HEK293T (cell line): Measurements from ENCODE around the gene DAND5.

Experiments used
- CTCF ChIA-PET: fragments of 350-600 bp; formaldehyde crosslinking; extraction: SDS; loops from one replicate; lab custom pipeline; 2021; ENCODE audit warnings: antibody characterized with exemption, inconsistent platforms; lab: Yijun Ruan, JAX
- POLR2A ChIA-PET: fragments of 350-600 bp; formaldehyde crosslinking; extraction: SDS; loops from one replicate; lab custom pipeline; 2020; ENCODE audit warnings: antibody characterized with exemption, inconsistent platforms; lab: Yijun Ruan, JAX
- DNase-seq: peaks from one replicate; pipeline ENCODE4 v3.0.0; 2012; ENCODE audit warnings: mixed read lengths; ENCODE audit errors: extremely low spot score
- ARNT ChIP-seq: fragments of 450-650 bp; IDR thresholded peaks from 2 replicates; pipeline ENCODE4 v1.6.1; 2017; ENCODE audit warnings: mild to moderate bottlenecking
- BHLHE40 ChIP-seq: fragments of 450-650 bp; IDR thresholded peaks from 2 replicates; pipeline ENCODE4 v1.6.1; 2016; ENCODE audit warnings: mild to moderate bottlenecking, moderate library complexity, borderline replicate concordance
- CTBP1 ChIP-seq: fragments of 450-650 bp; IDR thresholded peaks from 2 replicates; pipeline ENCODE4 v1.6.1; 2016; ENCODE audit warnings: borderline replicate concordance
- ELF4 ChIP-seq: fragments of 450-650 bp; IDR thresholded peaks from 2 replicates; pipeline ENCODE4 v1.6.1; 2017; ENCODE audit warnings: antibody characterized with exemption
- FOXA1 ChIP-seq: fragments of 450-650 bp; IDR thresholded peaks from 2 replicates; pipeline ENCODE4 v1.6.1; 2016; ENCODE audit warnings: mild to moderate bottlenecking
- FOXK2 ChIP-seq: fragments of 450-650 bp; IDR thresholded peaks from 2 replicates; pipeline ENCODE4 v1.6.1; 2016; ENCODE audit warnings: mild to moderate bottlenecking
- FOXM1 ChIP-seq: fragments of 450-650 bp; IDR thresholded peaks from 2 replicates; pipeline ENCODE4 v1.6.1; 2017; ENCODE audit warnings: mild to moderate bottlenecking, borderline replicate concordance
- HDGF ChIP-seq: fragments of 450-650 bp; IDR thresholded peaks from 2 replicates; pipeline ENCODE4 v1.6.1; 2017; ENCODE audit warnings: antibody characterized with exemption, borderline replicate concordance
- L3MBTL2 ChIP-seq: fragments of 450-650 bp; conservative IDR thresholded peaks from 2 replicates; pipeline ENCODE4 v1.6.1; 2016; ENCODE audit warnings: mild to moderate bottlenecking
- LEF1 ChIP-seq: fragments of 450-650 bp; IDR thresholded peaks from 2 replicates; pipeline ENCODE4 v1.6.1; 2017; ENCODE audit warnings: mild to moderate bottlenecking, borderline replicate concordance
- NFRKB ChIP-seq: fragments of 450-650 bp; IDR thresholded peaks from 2 replicates; pipeline ENCODE4 v1.6.1; 2016; ENCODE audit warnings: mild to moderate bottlenecking, moderate library complexity
- PKNOX1 ChIP-seq: fragments of 450-650 bp; IDR thresholded peaks from 2 replicates; pipeline ENCODE4 v1.6.1; 2016
- SP1 ChIP-seq: fragments of 450-650 bp; IDR thresholded peaks from 2 replicates; pipeline ENCODE4 v1.6.1; 2017
- SUZ12 ChIP-seq: fragments of 450-650 bp; IDR thresholded peaks from 2 replicates; pipeline ENCODE4 v1.6.1; 2016; ENCODE audit warnings: mild to moderate bottlenecking
- TARDBP ChIP-seq: fragments of 450-650 bp; IDR thresholded peaks from 2 replicates; pipeline ENCODE4 v1.6.1; 2016
- ZNF384 ChIP-seq: fragments of 450-650 bp; IDR thresholded peaks from 2 replicates; pipeline ENCODE4 v1.6.1; 2016

DAND5 gene

GRCh38 chr19:13019332-13019731 is 50.0 kb downstream of the DAND5 start:
- TF ChIP-seq LEF1 (no peak), ELF4 (no peak), ARNT (no peak), TARDBP (no peak), FOXA1 (no peak), FOXM1 (no peak), FOXK2 (no peak), SUZ12 (no peak), SP1 (no peak), PKNOX1 (no peak), NFRKB (no peak), HDGF (no peak), ZNF384 (no peak), L3MBTL2 (no peak), BHLHE40 (no peak), CTBP1 (no peak)
- CTCF ChIA-PET: no interaction called here
- no peak for DNase-seq
- POLR2A ChIA-PET: no interaction called here

DNA sequence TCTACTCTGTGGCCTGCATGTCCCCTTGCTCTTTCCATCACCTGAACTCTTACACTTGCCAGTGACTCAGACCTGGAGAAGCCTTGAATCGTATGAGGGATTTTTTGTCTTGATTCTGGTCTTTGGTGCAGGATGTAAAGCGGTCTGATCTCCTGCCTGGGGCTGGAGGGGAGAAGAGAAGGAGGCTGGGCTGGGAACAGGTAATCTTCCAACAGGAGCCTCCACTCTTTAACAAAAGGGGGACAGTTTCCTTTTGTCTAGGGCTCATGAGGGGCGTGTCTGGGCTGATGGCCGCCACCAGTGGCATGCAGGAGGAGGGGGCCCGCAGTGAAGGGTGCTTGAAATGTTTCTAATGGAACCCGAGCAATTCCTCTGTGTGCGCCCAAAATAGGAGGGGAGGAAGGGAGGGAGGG is 50.6 kb downstream of the DAND5 start:
- TF ChIP-seq CTBP1 (no peak), ARNT (no peak), PKNOX1 (no peak), TARDBP (no peak), FOXK2 (no peak), FOXM1 (no peak), HDGF (no peak), BHLHE40 (no peak), LEF1 (no peak), SP1 (no peak), L3MBTL2 (no peak), FOXA1 (no peak), ZNF384 (no peak), NFRKB (no peak)
- DNase-seq: no peak
- ChIA-PET POLR2A (no interaction called here), CTCF (no interaction called here)

- ChIA-PET CTCF (interaction anchor here (1.3 to 1.9 kb wide), 3 partner anchors 11 to 45 kb away, joined by 3 to 8 read pairs (median 4); no protein-coding TSS in a partner anchor), POLR2A (interaction anchor here (1.0 to 1.2 kb wide), 3 partner anchors 9 to 76 kb away, joined by 3 to 5 read pairs (median 3); partner anchors contain the start of gene RAD23A)
- DNase-seq: no peak
- TF ChIP-seq BHLHE40: no peak
- TF ChIP-seq FOXK2: no peak
- no peak for TF ChIP-seq SUZ12
Observed at GRCh38 chr19:13022111-13022858, 52.9 kb downstream of the DAND5 start.

DNA sequence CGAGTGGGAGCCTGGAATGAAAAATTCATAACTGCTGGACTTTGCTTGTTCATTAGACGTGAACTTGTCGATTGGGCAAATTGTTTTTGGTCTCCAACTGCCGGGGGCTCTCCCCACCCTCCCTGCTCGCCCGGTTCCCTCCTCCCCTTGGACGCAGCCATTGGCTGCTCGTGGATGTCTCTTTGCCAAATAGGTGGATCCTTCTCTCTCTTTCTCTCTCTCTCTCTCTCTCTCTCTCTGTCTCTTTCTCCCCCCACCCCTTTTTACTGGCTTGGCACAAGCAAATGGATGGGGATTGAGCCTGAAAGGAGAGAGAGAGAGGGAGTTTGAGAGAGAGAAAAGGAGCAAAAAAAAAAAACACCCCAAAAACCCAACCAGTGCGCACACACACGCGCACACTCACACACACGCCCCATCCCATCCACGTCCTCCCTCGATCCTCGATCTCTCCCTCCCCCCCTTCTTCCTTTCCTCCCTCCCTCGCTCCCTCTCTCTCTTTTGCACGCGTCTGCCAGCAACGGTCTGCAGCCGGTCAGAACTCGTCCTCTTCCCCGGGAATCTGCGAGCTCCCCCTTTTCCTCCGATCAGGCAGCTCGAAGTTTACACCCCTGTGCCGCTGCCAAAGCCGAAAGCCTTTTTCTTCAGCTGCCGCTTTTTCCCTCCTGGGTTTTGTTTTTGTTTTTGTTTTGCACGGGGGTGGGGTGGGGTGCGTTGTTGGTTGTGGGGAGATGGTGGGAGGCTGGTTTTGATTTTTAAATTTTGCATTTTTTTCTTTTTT is 53.7 kb downstream of the DAND5 start:
- ChIA-PET CTCF (interaction anchor here (0.7 to 1.9 kb wide), 4 partner anchors 10 to 38 kb away, joined by 3 to 8 read pairs (median 6); no protein-coding TSS in a partner anchor), POLR2A (no interaction called here)
- TF ChIP-seq FOXA1: no peak
- peak; percentile 89 for TF ChIP-seq L3MBTL2
- peak; percentile 52 for DNase-seq

GRCh38 chr19:13023656-13024055 is 54.3 kb downstream of the DAND5 start:
- TF ChIP-seq FOXA1: no peak
- no peak for TF ChIP-seq ELF4
- TF ChIP-seq HDGF: no peak
- no peak for TF ChIP-seq FOXM1
- no peak for TF ChIP-seq ZNF384
- TF ChIP-seq PKNOX1: no peak
- no peak for TF ChIP-seq CTBP1
- no peak for TF ChIP-seq LEF1
- no peak for TF ChIP-seq ARNT
- no peak for TF ChIP-seq SUZ12
- no peak for TF ChIP-seq BHLHE40
- no peak for TF ChIP-seq SP1
- TF ChIP-seq TARDBP: no peak
- TF ChIP-seq FOXK2: no peak
- TF ChIP-seq L3MBTL2: no peak
- no peak for TF ChIP-seq NFRKB
- no peak for DNase-seq
- ChIA-PET CTCF (interaction anchor here (0.7 to 1.1 kb wide), 2 partner anchors 10 to 38 kb away, joined by 3 to 8 read pairs; no protein-coding TSS in a partner anchor), POLR2A (interaction anchor here (1.0 kb wide), 1 partner anchor 10 kb away, joined by 3 read pairs; no protein-coding TSS in a partner anchor)
